ENCODE data around the gene ECHDC1. TPM values are rescaled to one million over a fixed set of nuclear protein-coding genes. Genes with fewer than 3 reads are reported as not detected.
A peak's percentile ranks its signal among the peaks of the same experiment; 100 is the strongest.

Gene ECHDC1
- total RNA-seq, 1 experiment from 2014 or later: 60.0 TPM

GRCh38 chr6:127319686-127320085 is 23.7 kb downstream of the ECHDC1 start (continued):
- no peak for TF ChIP-seq ZNF138 (CRISPR knock-in tag; conservative IDR thresholded peaks at IDR 0.05)
- TF ChIP-seq, protein P1, sequence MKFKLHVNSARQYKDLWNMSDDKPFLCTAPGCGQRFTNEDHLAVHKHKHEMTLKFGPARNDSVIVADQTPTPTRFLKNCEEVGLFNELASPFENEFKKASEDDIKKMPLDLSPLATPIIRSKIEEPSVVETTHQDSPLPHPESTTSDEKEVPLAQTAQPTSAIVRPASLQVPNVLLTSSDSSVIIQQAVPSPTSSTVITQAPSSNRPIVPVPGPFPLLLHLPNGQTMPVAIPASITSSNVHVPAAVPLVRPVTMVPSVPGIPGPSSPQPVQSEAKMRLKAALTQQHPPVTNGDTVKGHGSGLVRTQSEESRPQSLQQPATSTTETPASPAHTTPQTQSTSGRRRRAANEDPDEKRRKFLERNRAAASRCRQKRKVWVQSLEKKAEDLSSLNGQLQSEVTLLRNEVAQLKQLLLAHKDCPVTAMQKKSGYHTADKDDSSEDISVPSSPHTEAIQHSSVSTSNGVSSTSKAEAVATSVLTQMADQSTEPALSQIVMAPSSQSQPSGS (CRISPR knock-in tag; IDR thresholded peaks at IDR 0.05; ENCODE audit: borderline replicate concordance, low read depth): no peak
- no peak for TF ChIP-seq ZNF423 (CRISPR knock-in tag; IDR thresholded peaks at IDR 0.05)
- TF ChIP-seq ELF4 (CRISPR knock-in tag; IDR thresholded peaks at IDR 0.05; ENCODE audit: low read depth): no peak
- no peak for TF ChIP-seq NR3C1 (CRISPR knock-in tag; conservative IDR thresholded peaks at IDR 0.05; ENCODE audit: low read depth)

- no peak for ATAC-seq
- peak overlapping the region; percentile 24; the same call in 1 of the 2 replicates for H3K27ac Mint-ChIP-seq
- H3K4me3 Mint-ChIP-seq: no peak overlapping the region
- CTCF ChIA-PET: no interaction called here
- no peaks in the 10 kb centered on the region for H3K9me3 Mint-ChIP-seq
- no peaks in the 10 kb centered on the region for H3K4me1 Mint-ChIP-seq
- no peak for DNase-seq (ENCODE audit: low spot score)
- no peaks in the 10 kb centered on the region for H3K27me3 Mint-ChIP-seq (ENCODE audit: low read depth)
- H3K36me3 Mint-ChIP-seq: peaks cover 17% of the 10 kb centered on the region
- POLR2A ChIA-PET: interaction anchor here (0.6 kb wide), 1 partner anchor 18 kb away, joined by 3 read pairs; no protein-coding TSS in a partner anchor
- TF ChIP-seq, protein P2, sequence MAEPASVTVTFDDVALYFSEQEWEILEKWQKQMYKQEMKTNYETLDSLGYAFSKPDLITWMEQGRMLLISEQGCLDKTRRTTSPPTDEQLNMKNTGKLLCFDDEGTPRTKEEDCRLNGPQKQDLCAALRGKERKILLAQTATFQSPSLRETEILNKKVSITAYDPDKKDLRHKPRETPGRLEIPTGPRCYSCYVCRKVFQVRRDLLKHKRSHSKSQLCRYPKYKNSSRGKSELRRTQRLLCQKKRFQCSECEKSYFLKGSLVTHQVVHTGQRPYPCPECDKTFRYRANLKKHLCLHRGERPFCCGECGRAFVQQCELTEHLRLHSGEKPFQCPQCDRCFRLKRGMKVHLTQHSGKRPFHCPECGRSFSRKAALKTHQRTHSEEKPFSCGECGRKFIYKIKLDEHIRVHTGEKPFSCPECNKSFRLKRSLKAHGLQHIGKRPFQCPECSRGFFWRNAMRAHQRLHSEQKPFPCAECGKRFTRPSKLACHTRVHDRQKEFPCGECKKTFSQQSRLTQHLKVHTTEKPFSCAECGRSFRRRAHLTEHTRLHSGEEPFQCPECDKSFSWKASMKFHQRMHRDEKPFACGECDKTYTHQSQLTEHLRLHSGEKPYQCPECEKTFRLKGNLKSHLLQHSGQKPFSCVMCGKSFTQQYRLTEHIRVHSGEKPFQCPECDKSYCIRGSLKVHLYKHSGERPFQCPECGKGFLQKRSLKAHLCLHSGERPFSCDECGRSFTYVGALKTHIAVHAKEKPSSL (CRISPR knock-in tag; conservative IDR thresholded peaks at IDR 0.05): no peak
- TF ChIP-seq MYBL2 (CRISPR knock-in tag; IDR thresholded peaks at IDR 0.05) (no peak), MXD4 (CRISPR knock-in tag; IDR thresholded peaks at IDR 0.05; ENCODE audit: borderline replicate concordance) (no peak), ZNF396 (CRISPR knock-in tag; IDR thresholded peaks at IDR 0.05; ENCODE audit: borderline replicate concordance) (no peak), ZNF671 (CRISPR knock-in tag; IDR thresholded peaks at IDR 0.05) (no peak), PREB (CRISPR knock-in tag; IDR thresholded peaks at IDR 0.05; ENCODE audit: borderline replicate concordance) (no peak), SP1 (CRISPR knock-in tag; conservative IDR thresholded peaks at IDR 0.05) (no peak), TEAD1 (CRISPR knock-in tag; IDR thresholded peaks at IDR 0.05) (no peak), ESRRA (CRISPR knock-in tag; IDR thresholded peaks at IDR 0.05; ENCODE audit: borderline replicate concordance) (no peak), ZNF416 (CRISPR knock-in tag; IDR thresholded peaks at IDR 0.05) (no peak)
- TF ChIP-seq, protein P3, sequence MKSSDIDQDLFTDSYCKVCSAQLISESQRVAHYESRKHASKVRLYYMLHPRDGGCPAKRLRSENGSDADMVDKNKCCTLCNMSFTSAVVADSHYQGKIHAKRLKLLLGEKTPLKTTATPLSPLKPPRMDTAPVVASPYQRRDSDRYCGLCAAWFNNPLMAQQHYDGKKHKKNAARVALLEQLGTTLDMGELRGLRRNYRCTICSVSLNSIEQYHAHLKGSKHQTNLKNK (CRISPR knock-in tag; IDR thresholded peaks at IDR 0.05): no peak
- TF ChIP-seq, protein P4, sequence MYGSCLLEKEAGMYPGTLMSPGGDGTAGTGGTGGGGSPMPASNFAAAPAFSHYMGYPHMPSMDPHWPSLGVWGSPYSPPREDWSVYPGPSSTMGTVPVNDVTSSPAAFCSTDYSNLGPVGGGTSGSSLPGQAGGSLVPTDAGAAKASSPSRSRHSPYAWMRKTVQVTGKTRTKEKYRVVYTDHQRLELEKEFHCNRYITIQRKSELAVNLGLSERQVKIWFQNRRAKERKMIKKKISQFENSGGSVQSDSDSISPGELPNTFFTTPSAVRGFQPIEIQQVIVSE (CRISPR knock-in tag; IDR thresholded peaks at IDR 0.05; ENCODE audit: borderline replicate concordance): no peak
- TF ChIP-seq, protein P5, sequence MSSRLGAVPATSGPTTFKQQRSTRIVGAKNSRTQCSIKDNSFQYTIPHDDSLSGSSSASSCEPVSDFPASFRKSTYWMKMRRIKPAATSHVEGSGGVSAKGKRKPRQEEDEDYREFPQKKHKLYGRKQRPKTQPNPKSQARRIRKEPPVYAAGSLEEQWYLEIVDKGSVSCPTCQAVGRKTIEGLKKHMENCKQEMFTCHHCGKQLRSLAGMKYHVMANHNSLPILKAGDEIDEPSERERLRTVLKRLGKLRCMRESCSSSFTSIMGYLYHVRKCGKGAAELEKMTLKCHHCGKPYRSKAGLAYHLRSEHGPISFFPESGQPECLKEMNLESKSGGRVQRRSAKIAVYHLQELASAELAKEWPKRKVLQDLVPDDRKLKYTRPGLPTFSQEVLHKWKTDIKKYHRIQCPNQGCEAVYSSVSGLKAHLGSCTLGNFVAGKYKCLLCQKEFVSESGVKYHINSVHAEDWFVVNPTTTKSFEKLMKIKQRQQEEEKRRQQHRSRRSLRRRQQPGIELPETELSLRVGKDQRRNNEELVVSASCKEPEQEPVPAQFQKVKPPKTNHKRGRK (CRISPR knock-in tag; IDR thresholded peaks at IDR 0.05; ENCODE audit: borderline replicate concordance): no peak
Observed at GRCh38 chr6:127317388-127318128, 25.9 kb downstream of the ECHDC1 start.
